GM19467 (cell line): ENCODE results near the gene WWOX.

Source experiments
- ATAC-seq: cut with Tn5 transposase; IDR thresholded peaks from one replicate; pipeline ENCODE4 v1.9.1; 2021; ENCODE audit warnings: mild to moderate bottlenecking, moderate library complexity; ENCODE audit not compliant: unreplicated experiment

Gene WWOX

DNA sequence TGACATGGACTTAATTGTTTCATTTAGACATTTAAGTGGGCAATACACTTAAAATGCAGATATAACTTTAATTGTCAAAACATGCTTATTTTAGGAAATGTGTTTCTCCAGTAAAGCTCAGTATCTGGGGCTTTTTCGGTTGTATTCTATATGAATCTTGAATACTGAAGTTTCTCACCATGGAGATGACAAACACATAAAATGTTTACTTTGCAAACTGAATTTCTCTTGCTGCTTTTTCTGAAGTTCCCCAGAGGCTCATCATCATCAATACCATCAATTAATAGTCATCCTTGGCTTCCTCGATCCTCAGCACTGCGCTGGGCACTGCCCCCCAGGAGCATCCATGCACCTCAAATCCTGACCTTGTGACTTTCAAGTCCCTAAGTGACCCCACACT is 227.3 kb downstream of the WWOX start:
- no peak for ATAC-seq

DNA sequence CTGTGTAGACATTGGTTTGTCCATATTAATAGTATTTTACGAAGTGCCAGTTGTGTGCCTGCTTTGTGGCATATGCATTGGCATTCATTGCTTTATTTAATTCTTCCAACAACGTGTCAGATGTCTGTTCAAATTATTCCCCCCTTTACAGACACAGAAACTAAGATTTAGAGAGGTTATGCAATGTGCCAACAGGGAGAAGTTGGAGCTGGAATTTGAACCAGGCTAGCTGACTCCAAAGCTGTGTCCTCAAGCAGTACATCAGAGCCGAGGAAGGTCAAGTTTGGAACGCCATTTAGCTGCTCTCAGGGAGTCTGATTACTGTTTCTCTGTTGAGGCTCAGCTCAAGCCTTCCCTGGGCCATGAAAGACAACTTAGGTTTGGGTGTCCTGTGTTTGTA is 232.3 kb downstream of the WWOX start:
- no peak for ATAC-seq

DNA sequence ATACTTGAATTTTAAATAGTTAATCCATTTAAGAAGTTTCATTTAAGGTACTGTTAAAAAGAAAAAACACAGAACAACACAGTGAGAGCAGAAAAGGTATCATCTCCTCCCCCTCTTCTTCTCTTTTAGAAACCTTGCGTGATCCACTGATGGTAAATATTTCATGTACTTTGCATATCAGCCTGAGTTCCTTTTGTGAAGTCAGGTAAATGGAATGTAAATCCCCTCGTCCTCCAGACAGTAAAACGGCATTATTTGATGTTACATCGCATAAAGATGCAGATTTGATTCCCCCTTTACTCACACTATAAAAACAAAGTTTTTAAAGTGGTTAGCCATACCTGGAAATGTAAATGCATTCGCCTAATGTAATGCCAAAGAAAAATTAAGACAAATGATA is 234.4 kb downstream of the WWOX start:
- ATAC-seq: no peak

DNA sequence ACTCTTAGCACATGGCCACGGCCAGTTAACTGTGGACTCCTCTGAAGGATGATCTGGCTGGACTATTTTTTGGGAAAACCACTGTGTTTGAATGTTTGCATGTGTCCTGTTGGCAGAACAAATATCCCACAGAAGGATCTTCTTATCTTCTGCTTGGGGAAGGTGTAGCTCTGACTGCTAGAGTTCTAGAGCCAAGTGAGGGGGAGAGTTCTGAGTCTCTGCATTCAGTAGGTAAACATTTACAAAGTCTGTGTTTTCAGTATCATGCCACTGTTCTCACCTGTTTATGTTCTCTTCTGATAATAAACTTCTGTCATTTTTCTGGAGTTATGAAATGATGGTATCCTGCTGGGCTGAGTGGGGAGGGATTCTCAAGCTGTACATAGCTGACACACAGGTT is 241.1 kb downstream of the WWOX start:
- ATAC-seq: no peak

DNA sequence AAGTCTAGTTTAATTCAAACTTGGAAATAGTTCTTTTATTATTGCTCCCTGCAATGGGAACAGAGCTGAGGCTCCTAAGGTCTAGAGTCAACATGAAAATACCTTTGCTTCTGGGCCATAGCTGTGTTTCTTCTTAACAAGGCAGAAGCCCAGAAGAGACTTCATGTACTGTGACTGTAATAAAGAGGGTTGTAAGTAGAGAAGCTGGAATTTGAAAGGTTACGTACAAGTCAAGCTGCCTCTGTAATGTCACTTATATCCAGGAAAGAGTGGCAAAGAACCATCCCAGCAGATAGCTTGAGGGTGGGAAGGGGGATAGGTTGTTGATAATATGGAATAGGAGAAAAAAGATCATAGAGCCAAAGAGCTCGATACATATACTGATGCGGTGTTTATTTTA is 248.6 kb downstream of the WWOX start:
- ATAC-seq: no peak

DNA sequence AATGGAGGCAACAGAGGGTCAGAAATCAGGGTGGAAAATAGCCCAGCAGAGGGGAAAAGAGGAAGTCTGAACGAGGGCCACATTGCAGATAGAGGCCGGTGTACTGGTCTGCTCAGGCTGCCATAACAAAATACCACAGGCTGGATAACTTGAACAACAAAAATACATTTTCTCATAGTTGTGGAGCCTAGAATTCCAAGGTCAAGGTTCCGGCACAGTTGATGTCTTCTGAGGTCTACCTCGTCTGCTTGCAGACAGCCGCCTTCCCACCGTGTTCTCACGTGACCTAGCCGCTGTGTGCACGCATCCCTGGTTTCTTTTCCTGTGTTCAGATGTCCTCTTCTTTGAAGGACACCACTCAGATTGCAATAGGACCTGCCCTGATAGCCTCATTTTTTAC is 249.4 kb downstream of the WWOX start:
- no peak for ATAC-seq

DNA sequence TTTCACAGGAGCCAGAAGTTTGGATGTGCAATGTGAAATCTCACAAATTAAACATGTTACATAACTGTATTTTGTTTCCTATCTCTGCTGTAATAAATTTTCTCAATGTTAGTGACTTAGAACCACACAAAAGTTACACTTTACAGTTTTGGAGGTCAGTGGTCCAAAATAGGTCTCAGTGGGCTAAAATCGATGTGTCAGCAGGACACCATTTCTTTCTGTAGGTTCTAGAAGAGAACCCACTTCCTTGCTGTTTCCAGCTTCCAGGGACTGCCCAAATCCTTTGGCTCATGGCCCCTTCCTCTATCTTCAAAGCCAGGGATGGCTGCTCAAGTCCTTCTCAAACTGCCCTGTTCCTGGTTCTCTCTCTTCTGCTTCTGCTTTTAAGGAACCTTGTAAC is 252.7 kb downstream of the WWOX start:
- no peak for ATAC-seq

DNA sequence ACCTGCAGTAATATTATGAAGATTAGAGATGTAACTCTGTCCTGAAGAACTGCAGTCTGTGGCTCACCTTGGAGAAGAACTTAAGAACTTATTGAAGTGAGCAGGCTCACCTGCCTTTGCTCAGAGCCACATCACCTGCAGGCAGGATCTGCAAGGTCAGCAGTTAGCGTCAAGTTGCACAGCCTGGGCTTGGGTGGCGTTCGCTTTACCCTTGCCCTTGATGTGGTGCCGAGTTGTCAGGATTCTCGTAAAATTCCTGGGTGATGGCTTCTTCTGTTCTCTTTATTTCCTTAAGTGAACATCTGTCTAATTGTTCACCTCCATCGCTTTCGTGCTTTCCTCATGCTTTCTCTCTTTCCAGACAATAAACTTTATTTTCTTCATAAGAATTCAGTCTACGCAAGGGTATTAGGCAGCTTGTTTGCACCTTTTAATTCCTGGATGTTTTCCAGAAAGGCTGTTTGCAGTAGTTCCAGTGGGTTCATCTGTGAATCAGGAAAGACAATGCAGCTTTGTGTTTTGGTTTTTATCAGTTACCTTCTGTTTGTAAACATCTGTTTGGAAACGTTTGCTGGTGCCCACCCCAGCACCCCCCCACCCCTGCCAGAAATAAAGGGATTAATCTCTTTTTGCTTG is 254.3 kb downstream of the WWOX start:
- ATAC-seq: no peak

DNA sequence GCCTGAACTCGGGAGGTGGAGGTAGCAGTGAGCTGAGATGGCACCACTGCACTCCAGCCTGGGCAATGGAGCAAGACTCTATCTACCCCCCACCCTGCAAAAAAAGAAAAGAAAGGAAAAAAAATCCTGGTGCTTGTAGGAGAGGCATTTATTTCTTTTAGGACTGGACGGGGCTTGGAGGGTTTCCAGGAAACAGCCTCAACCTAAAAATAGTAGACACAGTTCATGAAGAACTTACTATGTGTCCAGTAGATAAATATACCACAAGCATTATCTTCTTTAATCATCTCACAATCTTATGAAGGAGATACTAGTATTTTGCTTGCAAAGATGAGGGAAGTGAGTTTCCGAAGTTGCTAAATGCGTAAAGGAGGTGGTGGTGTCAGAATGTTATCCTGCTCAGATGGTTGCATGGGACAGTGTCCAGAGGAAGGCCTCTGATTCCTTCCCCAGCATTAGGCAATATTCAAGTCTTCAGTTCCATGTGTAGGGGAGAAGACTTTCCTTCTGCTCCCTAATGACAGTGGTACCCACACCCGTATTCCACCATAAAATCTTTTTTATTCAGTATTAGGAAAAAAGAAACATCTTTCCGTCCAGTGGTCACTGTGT is 263.2 kb downstream of the WWOX start:
- no peak for ATAC-seq

DNA sequence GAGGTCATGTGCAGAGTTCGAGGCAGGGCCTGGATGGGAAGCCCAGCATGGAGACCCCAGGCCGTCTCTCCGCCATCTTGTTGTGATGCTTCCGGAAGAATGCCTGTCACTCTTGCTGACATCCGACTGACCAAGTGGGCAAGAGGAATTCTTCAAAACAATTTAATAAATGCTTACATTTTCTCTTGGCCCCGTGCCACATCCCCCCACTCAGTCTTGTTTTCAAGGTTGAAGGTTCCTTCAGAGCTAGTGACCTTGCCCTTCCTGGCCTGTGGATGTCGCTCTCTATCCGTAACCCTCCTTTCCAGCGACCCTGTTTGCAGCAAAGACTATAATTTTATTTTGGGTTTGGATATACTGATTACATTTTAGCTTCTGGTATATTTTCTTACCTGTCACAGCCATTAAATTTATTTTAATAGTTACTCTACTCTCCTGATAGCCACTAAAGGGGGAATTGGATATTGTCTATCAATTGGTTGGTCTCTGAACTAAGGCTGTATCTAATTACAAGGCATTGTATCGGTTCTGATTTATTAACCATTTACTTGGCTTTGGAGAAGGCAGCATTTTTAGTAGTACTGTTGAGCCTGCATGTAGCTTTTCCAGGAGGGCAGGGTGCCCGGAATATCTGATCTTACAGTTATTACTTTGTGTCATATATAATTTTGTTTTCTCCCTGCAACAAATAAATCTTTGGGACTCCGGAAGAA is 264.5 kb downstream of the WWOX start:
- no peak for ATAC-seq

DNA sequence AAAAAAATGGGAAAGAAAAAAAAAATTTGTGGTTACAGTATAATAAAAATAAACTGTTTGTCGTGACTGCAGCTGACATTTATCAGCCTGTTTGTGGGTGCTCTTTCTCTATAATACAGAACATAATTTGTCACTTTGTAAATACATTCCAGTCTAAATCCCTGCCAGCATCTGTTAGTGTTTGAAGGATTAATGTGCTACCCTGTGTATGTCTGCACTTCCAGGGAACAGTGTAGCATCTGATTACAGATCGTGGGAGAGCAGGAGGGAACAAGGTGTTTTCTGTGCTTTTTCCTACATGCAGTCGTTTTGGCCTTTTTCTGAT is 265.1 kb downstream of the WWOX start:
- no peak for ATAC-seq

DNA sequence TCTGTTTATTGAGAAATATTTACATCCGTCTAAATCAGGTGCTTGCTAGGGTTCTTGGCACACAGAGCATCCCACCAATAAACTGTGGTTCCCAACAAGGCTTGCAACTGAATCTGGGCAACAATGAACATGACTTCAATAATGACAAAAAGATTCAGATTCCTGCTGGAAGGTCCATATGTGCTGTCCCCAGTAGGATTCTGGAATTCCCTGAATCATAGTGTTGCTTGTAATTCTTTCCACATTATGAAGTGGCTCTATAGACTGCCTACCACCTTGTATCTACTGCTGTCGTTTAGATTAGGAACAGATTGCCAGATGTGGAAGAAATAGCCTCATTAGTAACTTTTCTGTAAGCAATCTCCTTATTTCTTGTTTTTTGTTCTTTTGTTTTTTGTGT is 265.9 kb downstream of the WWOX start:
- no peak for ATAC-seq

DNA sequence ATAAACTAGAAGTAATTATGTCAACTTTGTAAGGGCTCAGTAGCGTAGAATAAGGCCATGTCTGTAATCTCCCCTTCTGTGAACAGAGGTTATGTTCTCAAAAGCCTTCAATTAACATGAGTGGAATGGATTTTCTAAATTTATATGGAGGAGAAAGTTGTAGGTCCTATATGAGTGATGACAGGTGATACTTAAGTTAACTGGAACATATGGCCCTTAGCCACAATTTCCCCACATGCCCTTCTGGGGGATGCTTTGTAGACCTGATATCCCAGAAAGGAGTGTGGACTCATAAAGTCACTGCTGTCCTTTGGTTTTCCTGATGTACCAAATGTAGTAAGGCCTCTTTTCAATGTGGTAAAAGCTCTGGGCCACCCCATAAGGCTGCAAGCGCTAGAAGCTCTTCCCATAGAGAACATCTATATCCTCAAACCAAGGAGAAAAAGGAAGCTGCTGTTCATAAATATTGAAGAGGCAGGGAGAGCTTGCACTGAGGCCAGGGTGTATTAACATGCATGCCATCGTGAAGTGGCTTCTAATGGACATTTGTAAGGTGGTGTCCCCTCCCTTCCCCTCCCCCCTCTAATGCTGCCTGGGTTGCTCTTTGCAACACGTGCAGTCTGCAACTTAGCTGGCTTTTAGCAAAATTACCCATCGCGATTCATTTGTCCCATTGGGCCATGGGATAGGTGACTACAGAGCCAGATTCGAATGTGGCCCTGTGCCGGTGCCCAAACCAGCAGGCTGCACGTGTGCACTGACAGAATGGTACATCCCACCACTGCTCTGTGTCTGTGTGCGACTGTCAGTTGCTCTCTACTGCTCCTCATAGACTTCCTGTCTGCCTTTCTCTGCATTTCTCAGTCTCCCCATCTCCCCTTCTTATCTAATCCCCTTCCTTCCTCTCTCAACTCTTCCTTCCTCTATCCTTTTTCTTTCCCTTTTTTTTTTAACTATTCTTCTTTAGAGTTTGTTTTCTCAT is 269.0 kb downstream of the WWOX start:
- no peak for ATAC-seq

DNA sequence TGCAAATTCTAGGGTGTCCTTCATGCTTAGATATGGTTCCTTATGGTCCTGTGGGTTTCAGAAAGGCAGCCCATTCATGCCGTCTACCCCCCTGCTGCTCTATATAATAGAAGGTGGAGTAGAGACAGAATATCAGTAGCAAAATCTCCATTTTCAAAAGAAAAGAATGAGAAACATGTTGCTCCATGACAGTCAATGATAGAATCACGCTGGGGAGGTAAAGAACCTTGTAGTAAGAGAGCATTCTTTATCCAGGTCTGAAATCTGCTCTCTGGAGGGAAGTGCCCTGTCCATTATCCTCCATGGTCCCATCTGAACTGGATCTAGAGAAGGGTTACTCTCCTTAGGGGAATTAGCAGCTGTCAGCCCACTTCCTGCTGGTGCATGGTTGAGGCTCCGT is 272.8 kb downstream of the WWOX start:
- no peak for ATAC-seq

DNA sequence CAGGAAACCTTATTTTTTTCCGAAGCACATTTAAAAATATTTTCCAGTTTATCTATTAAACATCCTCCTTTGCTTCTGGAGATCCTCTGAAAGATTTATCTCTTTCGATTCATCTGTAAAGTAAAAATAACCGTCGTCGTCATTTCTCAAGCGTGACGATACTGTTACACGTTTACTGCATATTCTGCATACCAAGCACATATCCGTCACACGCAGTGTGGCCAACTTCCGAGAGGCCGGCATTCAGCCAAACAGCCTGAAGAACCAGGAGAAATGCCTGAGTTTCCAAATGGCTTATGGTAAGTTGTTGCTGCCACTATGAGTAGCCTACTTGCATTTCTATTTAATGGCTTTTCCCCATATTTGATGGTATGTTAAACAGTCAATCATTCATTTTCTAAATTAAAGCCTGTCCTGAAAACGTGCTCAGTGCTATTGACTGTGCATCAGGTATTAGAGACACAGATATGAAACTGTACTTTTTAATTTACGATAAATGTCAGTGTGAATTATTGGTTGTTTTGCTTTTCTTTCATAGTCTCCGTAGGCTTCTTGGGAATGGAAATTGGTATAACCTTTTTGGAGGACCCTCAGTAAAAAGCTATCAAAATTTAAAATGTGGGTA is 275.7 kb downstream of the WWOX start:
- ATAC-seq: no peak

DNA sequence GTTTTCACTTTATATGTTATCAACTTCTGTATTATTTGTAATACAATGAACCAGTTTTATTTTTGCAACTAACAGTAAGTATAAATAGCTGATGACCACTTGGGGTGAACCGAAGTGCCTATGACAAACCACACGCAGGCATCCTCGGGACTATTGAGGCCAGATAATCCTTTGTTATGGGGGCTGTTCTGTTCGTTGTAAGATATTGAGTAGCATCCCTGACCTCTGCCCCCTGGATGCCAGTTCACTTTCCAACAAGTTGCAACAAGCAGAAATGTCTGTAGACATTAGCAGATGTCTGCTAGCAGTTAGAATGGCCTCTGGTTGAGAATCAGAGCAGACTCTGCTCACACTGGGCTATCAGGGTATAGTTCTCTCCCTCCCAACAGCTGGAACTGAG is 277.0 kb downstream of the WWOX start:
- no peak for ATAC-seq

DNA sequence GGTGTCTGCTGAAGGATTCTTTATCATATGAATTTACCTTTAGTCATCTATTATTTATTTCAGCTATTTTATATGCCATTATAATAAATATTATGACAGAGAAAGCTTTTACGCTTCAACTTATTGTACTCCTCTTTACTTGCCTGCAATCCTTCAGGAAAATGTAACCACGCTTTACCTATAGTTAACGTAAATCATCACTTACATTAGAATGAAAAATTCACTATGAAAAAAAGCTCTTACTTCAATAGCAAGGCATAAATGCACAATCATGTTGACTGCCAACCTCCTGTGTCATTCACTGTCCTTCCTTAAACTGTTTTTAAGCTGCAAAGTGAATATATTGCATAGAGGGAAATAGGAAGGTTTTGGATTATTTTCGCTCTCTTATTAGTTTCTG is 277.9 kb downstream of the WWOX start:
- no peak for ATAC-seq

DNA sequence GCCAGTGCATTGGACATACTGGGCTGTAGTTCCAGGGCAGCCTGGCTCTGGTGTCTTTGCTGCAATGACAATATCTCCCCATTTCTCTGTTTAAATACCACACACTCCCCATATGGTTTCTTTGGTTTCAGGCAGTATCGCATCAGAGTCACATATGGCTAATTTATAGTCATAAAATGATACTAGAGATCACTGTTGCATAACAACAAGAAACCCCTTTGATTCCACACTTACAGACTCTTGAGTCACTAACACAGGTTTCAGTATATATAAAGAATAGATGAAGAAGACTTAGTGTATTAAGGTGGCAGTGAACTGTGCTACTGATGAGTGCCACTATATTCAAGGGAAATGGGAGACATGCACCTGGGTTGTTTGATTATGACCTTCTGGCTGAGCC is 281.6 kb downstream of the WWOX start:
- ATAC-seq: no peak

DNA sequence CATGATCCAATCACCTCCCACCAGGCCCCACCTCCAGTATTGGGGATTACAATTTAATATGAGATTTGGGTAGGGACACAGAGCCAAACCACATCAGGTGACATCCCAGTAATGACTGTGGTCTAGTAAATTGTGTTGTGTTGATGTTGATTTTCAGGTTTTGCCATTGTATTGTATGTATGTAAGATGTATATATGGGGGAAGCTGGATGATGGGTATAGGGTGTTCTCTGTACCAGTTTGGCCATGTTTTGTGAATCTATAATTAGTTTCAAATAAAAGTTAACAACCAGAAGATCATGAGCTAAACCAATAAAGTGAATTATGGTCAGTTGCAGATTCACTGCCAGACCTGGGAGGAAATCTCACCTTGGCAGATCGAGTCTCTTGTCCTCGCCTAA is 283.7 kb downstream of the WWOX start:
- no peak for ATAC-seq

DNA sequence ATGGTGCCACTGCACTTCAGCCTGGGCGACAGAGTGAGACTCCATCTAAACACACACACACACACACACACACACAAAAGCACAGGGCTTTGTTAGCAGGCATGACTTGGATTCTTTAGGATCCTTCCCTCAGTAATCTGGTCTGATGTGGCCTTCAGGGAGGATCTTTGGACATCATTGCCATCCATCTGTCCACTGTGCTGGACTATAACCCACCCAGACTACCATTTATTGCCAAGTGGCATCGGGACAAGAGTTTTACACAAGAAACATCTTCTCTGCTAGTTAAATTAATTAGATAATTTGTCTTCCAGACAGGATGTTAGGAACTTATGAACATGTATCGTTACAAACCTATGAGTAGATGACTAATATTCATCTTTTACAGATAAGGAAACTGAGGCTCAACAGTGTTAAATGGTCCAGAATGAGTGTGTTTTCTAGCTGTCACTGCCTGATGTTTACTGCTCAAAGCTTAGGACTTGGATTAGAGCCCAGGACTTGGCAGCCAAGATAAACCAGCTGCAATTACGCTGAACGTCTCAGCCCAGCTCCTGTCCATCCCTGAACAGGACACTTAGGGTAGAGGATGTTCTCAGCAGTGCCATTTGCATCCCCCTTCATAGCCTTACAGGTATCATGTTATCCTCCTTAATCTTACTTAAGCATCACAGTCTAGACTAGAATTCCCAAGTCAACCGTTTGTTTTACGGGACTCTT is 285.8 kb downstream of the WWOX start:
- no peak for ATAC-seq
